GM12878 (cell line): ENCODE measurements around the gene DICER1. TPM values are rescaled to one million over a fixed set of nuclear protein-coding genes. Genes with fewer than 3 reads are reported as not detected.

Experiments
- ATAC-seq: fragments of 200-7000 bp; cut with Tn5 transposase; 3 replicates; pipeline ENCODE4 v1.9.1; 2020; ENCODE audit warnings: mild to moderate bottlenecking, moderate library complexity
- BruUV-seq: library from RNA; stranded (reverse); fragments of 400-500 nt; replicated peaks from 2 replicates; lab custom pipeline; 2021; lab: Mats Ljungman, UMichigan
- CTCF ChIA-PET: fragments of 300-600 bp; sonication (Branson Sonifier 250); formaldehyde crosslinking; extraction: SDS; loops from one replicate; lab custom pipeline; 2021; ENCODE audit warnings: inconsistent platforms; lab: Yijun Ruan, JAX
- POLR2A ChIA-PET: fragments of 350-600 bp; formaldehyde crosslinking; extraction: SDS; loops from one replicate; lab custom pipeline; 2021; ENCODE audit warnings: inconsistent platforms; lab: Charles Lee
- RAD21 ChIA-PET: fragments of 300-600 bp; sonication (Branson Sonifier 250); formaldehyde crosslinking; loops from one replicate; lab custom pipeline; 2023; ENCODE audit warnings: antibody characterized with exemption; ENCODE audit not compliant: unreplicated experiment; lab: Charles Lee
- SMC1A ChIA-PET: fragments of 300-600 bp; sonication (Branson Sonifier 250); formaldehyde crosslinking; loops from one replicate; lab custom pipeline; 2023; ENCODE audit not compliant: unreplicated experiment, uncharacterized antibody; lab: Charles Lee
- DNase-seq: peaks from one replicate; pipeline ENCODE4 v3.0.0-alpha.2; 2011; ENCODE audit warnings: low read depth, low spot score
- FAIRE-seq: peaks from 3 replicates; lab custom pipeline; 2011; peaks lifted over from hg19 to GRCh38; lab: Jason Lieb, UNC
- H2AFZ ChIP-seq: 2 replicates; pipeline ENCODE4 v1.6.0; 2011; ENCODE audit warnings: low read depth, low read length, control low read depth; ENCODE audit not compliant: control insufficient read depth
- H3K27ac ChIP-seq: 2 replicates; pipeline ENCODE4 v1.5.1; 2011; ENCODE audit warnings: control low read depth; ENCODE audit not compliant: control insufficient read depth, insufficient read depth
- H3K27me3 ChIP-seq, 2 experiments: replicated peaks in 1 of 2; 2 replicates each; pipeline versions ENCODE4 v1.6.0 to v1.6.1; 2011; ENCODE audit warnings: low read length in 1 of 2; ENCODE audit not compliant: control insufficient read depth in 2 of 2, insufficient read depth in 2 of 2
- H3K36me3 ChIP-seq, 2 experiments: 2 replicates each; pipeline ENCODE4 v1.5.1; 2011; ENCODE audit warnings: low read length in 1 of 2; ENCODE audit not compliant: control insufficient read depth in 2 of 2, insufficient read depth in 2 of 2
- H3K4me1 ChIP-seq: 2 replicates; pipeline ENCODE4 v1.6.1; 2011; ENCODE audit warnings: mild to moderate bottlenecking, low read length, moderate library complexity, mixed read lengths; ENCODE audit not compliant: control insufficient read depth, insufficient read depth
- H3K4me2 ChIP-seq: 2 replicates; pipeline ENCODE4 v1.6.0; 2011; ENCODE audit warnings: control low read depth; ENCODE audit not compliant: control insufficient read depth, insufficient read depth
- H3K4me3 ChIP-seq: fragments of 200-600 bp; sonication (generic); 2 replicates; pipeline ENCODE4 v1.5.1; 2016
- H3K79me2 ChIP-seq: 2 replicates; pipeline ENCODE4 v1.6.0; 2011; ENCODE audit warnings: low read length; ENCODE audit not compliant: control insufficient read depth, insufficient read depth
- H3K9ac ChIP-seq: 2 replicates; pipeline ENCODE4 v1.8.0; 2011; ENCODE audit warnings: low read length, control low read depth, mixed read lengths; ENCODE audit not compliant: control insufficient read depth, insufficient read depth
- H3K9me3 ChIP-seq: replicated peaks from 3 replicates; pipeline ENCODE4 v1.5.1; 2011; ENCODE audit warnings: mild to moderate bottlenecking, low read length; ENCODE audit not compliant: control insufficient read depth, insufficient read depth
- H4K20me1 ChIP-seq: 2 replicates; pipeline ENCODE4 v1.6.0; 2011; ENCODE audit not compliant: control insufficient read depth, insufficient read depth
- BRCA1 ChIP-seq: IDR thresholded peaks from 2 replicates; pipeline ENCODE4 v1.6.1; 2011; ENCODE audit warnings: low read depth, low read length, improper control_type of control experiment
- CBX3 ChIP-seq: fragments of 200-600 bp; sonication (generic); IDR thresholded peaks from 2 replicates; pipeline ENCODE4 v1.6.1; 2016; ENCODE audit warnings: low read depth, borderline replicate concordance
- CEBPB ChIP-seq, 2 experiments: fragments of 150-350 bp in 1 of 2; IDR thresholded peaks; 2 replicates each; pipeline ENCODE4 v1.6.1; 2012 to 2014; ENCODE audit warnings: low read depth in 2 of 2, low read length in 2 of 2, borderline replicate concordance in 1 of 2, inconsistent platforms in 1 of 2
- EGR1 ChIP-seq, 2 experiments: IDR thresholded peaks; 1 replicate in 1 of 2; 2 replicates in 1 of 2; pipeline ENCODE4 v1.6.1; 2011 to 2012; ENCODE audit warnings: low read depth in 2 of 2, low read length in 2 of 2, borderline replicate concordance in 1 of 2, mild to moderate bottlenecking in 1 of 2, moderate library complexity in 1 of 2
- FOXK2 ChIP-seq: fragments of 450-650 bp; IDR thresholded peaks from 2 replicates; pipeline ENCODE4 v1.6.1; 2017; ENCODE audit warnings: mild to moderate bottlenecking, moderate library complexity
- HCFC1 ChIP-seq: fragments of 150-350 bp; IDR thresholded peaks from 2 replicates; pipeline ENCODE4 v1.6.1; 2014; ENCODE audit warnings: low read length
- JUNB ChIP-seq: IDR thresholded peaks from 2 replicates; pipeline ENCODE4 v1.6.1; 2016; ENCODE audit warnings: antibody characterized with exemption, mild to moderate bottlenecking
- MYB ChIP-seq: fragments of 150-350 bp; IDR thresholded peaks from 2 replicates; pipeline ENCODE4 v1.6.1; 2014; ENCODE audit warnings: mild to moderate bottlenecking, low read depth, low read length, borderline replicate concordance
- POLR2AphosphoS2 ChIP-seq: IDR thresholded peaks from 2 replicates; pipeline ENCODE4 v1.6.1; 2011; ENCODE audit warnings: low read depth, mild to moderate bottlenecking, low read length, improper control_type of control experiment, moderate library complexity
- WGBS: methylation state at CpG from one replicate; pipeline ENCODE4 v1.1.6; 2016; ENCODE audit warnings: low lambda C conversion rate; ENCODE audit not compliant: insufficient replicate concordance, insufficient coverage; ENCODE audit errors: missing lambda C conversion rate; 5-methylcytosine and 5-hydroxymethylcytosine counted together
- in situ Hi-C: fragments of 300-500 bp; cut with MboI; formaldehyde crosslinking; loops from 9 replicates; pipeline ENCODE4 v1.14.3; 2018; ENCODE audit warnings: mixed read lengths
- intact Hi-C: fragments of 100-400 bp; cut with micrococcal nuclease; formaldehyde crosslinking; loops from one replicate; pipeline ENCODE4 v1.14.2; 2022; ENCODE audit not compliant: unreplicated experiment
- polyA plus RNA-seq, 11 experiments: library from polyadenylated mRNA; depleted of rRNA in 4 of 11; unstranded in 6 of 11; stranded (reverse) in 5 of 11; fragments of >200 nt; fragmentation: Nextera tagmentation in 4 of 11; fragmentation: Illumina TruSeq in 1 of 11; extraction: Ambion mirVana in 4 of 11; extraction: Trizol in 1 of 11; gene quantifications; 1 replicate in 1 of 11; 2 replicates in 10 of 11; pipeline versions ENCODE4 v1.2.1 to v1.2.3, GENCODE V29; 2011 to 2016; ENCODE audit warnings: inconsistent platforms in 2 of 11, missing spikeins in 2 of 11, low read depth in 1 of 11
- total RNA-seq, 4 experiments: library from RNA; depleted of rRNA in 3 of 4; stranded (reverse); fragments of >200 nt in 3 of 4; fragmentation: Illumina TruSeq in 1 of 4; extraction: Trizol in 1 of 4; gene quantifications; 2 replicates each; pipeline versions ENCODE4 v1.2.1 to v1.2.3, GENCODE V29; 2013 to 2021
- TF ChIP-seq, protein P1 (sequence below): fragments of 450-650 bp; IDR thresholded peaks from 2 replicates; pipeline ENCODE4 v1.6.1; 2017; ENCODE audit warnings: mild to moderate bottlenecking, moderate library complexity
- TF ChIP-seq, protein P2 (sequence below): IDR thresholded peaks from 2 replicates; pipeline ENCODE4 v1.6.1; 2011; ENCODE audit warnings: mild to moderate bottlenecking, low read depth, low read length, moderate library complexity; ENCODE audit not compliant: insufficient replicate concordance

Gene DICER1
- total and polyA plus RNA-seq, 10 of the 15 experiments (the other 5 are each of a cell fraction or from before 2014, with no cell fraction given) = 6.8 to 70.8 (median 37.1) TPM

- RAD21 ChIA-PET = no interaction called here
- ATAC-seq (no peak), FAIRE-seq (no peak), DNase-seq (no peak)
- H3K4me1 ChIP-seq = no peaks in the 10 kb centered on the region
- POLR2A ChIA-PET = no interaction called here
- H3K79me2 ChIP-seq = no peaks in the 10 kb centered on the region
- intact Hi-C loops (no loop called here), in situ Hi-C loops (no loop called here)
- TF ChIP-seq, protein P1, sequence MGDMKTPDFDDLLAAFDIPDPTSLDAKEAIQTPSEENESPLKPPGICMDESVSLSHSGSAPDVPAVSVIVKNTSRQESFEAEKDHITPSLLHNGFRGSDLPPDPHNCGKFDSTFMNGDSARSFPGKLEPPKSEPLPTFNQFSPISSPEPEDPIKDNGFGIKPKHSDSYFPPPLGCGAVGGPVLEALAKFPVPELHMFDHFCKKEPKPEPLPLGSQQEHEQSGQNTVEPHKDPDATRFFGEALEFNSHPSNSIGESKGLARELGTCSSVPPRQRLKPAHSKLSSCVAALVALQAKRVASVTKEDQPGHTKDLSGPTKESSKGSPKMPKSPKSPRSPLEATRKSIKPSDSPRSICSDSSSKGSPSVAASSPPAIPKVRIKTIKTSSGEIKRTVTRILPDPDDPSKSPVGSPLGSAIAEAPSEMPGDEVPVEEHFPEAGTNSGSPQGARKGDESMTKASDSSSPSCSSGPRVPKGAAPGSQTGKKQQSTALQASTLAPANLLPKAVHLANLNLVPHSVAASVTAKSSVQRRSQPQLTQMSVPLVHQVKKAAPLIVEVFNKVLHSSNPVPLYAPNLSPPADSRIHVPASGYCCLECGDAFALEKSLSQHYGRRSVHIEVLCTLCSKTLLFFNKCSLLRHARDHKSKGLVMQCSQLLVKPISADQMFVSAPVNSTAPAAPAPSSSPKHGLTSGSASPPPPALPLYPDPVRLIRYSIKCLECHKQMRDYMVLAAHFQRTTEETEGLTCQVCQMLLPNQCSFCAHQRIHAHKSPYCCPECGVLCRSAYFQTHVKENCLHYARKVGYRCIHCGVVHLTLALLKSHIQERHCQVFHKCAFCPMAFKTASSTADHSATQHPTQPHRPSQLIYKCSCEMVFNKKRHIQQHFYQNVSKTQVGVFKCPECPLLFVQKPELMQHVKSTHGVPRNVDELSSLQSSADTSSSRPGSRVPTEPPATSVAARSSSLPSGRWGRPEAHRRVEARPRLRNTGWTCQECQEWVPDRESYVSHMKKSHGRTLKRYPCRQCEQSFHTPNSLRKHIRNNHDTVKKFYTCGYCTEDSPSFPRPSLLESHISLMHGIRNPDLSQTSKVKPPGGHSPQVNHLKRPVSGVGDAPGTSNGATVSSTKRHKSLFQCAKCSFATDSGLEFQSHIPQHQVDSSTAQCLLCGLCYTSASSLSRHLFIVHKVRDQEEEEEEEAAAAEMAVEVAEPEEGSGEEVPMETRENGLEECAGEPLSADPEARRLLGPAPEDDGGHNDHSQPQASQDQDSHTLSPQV = no peak
- TF ChIP-seq HCFC1 = no peak
- no peak for TF ChIP-seq CBX3
- no peak for TF ChIP-seq EGR1 (IDR thresholded peaks at IDR 0.05; ENCODE audit: borderline replicate concordance in 1 of 2, low read depth in 2 of 2, low read length in 2 of 2)
- no peak for TF ChIP-seq BRCA1
- no peak for TF ChIP-seq CEBPB (IDR thresholded peaks at IDR 0.05; ENCODE audit: borderline replicate concordance in 1 of 2, low read depth in 2 of 2, low read length in 2 of 2)
- TF ChIP-seq, protein P2, sequence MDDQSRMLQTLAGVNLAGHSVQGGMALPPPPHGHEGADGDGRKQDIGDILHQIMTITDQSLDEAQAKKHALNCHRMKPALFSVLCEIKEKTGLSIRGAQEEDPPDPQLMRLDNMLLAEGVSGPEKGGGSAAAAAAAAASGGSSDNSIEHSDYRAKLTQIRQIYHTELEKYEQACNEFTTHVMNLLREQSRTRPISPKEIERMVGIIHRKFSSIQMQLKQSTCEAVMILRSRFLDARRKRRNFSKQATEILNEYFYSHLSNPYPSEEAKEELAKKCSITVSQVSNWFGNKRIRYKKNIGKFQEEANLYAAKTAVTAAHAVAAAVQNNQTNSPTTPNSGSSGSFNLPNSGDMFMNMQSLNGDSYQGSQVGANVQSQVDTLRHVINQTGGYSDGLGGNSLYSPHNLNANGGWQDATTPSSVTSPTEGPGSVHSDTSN = no peak
- TF ChIP-seq FOXK2 = no peak
- no peak for TF ChIP-seq POLR2AphosphoS2
- TF ChIP-seq JUNB = no peak
- TF ChIP-seq MYB = no peak
- H4K20me1 ChIP-seq = no peaks in the 10 kb centered on the region
- H3K36me3 ChIP-seq = no peaks in the 10 kb centered on the region
- WGBS = 34% methylated on average over 9 of the region's 9 CpGs
- H3K4me2 ChIP-seq = no peak overlapping the region
- no peak overlapping the region for H3K27ac ChIP-seq
- CTCF ChIA-PET = no interaction called here
- H3K27me3 ChIP-seq = no peaks in the 10 kb centered on the region; a peak in 1 of 4 replicates
- SMC1A ChIA-PET = no interaction called here
- BruUV-seq = no TSS peak
- H2AFZ ChIP-seq = no peak overlapping the region
- H3K9ac ChIP-seq = no peak overlapping the region
- no peaks in the 10 kb centered on the region for H3K9me3 ChIP-seq
- no peak overlapping the region for H3K4me3 ChIP-seq
Measured at GRCh38 chr14:95058491-95058890, 98.8 kb downstream of the DICER1 start.
